ENCODE results near the gene B3GNT7. TPM values are rescaled to one million over a fixed set of nuclear protein-coding genes. Genes with fewer than 3 reads are reported as not detected.

Gene B3GNT7
- total RNA-seq, 4 donors from 2014 or later = 2.6 to 3.3 (median 3.0) TPM

DNA sequence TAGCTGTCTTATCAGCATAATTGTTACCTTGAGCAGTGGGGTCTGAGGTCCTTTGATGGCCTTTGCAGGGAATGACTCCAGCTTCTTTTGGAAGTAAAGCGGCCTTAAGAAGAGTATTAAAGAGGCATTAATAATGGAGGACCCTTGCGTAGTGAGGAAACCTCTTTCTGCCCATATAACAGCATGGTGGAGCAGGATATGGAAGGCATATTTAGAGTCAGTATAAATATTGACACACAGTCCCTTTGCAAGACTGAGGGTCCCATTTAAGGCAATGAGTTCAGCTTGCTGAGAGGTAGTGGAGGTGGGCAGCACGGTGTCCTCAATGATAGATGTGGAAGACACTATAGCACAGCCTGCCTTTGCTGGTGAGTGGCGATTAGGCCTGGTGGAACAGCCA lies 36.1 kb downstream of the B3GNT7 start:
- Histone ChIP-seq H3K9me3 (peaks cover 0 to 17% (median 0%) of the 10 kb centered on the region in 4 donors), H3K27me3 (no peaks in the 10 kb centered on the region), H3K36me3 (no peaks in the 10 kb centered on the region), H3K4me1 (no peaks in the 10 kb centered on the region), H3K4me3 (no peak overlapping the region), H3K27ac (no peak overlapping the region)
- no peak for DNase-seq (ENCODE audit: low spot score in 2 of 2)
- WGBS, 2 donors = 90 to 97% methylated on average over 4 of the region's 4 CpGs
- no peak for TF ChIP-seq POLR2A (IDR thresholded peaks at IDR 0.05)
- no peak for TF ChIP-seq EP300 (IDR thresholded peaks at IDR 0.05)
- TF ChIP-seq, protein P1, sequence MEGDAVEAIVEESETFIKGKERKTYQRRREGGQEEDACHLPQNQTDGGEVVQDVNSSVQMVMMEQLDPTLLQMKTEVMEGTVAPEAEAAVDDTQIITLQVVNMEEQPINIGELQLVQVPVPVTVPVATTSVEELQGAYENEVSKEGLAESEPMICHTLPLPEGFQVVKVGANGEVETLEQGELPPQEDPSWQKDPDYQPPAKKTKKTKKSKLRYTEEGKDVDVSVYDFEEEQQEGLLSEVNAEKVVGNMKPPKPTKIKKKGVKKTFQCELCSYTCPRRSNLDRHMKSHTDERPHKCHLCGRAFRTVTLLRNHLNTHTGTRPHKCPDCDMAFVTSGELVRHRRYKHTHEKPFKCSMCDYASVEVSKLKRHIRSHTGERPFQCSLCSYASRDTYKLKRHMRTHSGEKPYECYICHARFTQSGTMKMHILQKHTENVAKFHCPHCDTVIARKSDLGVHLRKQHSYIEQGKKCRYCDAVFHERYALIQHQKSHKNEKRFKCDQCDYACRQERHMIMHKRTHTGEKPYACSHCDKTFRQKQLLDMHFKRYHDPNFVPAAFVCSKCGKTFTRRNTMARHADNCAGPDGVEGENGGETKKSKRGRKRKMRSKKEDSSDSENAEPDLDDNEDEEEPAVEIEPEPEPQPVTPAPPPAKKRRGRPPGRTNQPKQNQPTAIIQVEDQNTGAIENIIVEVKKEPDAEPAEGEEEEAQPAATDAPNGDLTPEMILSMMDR (IDR thresholded peaks at IDR 0.05) = no peak

DNA sequence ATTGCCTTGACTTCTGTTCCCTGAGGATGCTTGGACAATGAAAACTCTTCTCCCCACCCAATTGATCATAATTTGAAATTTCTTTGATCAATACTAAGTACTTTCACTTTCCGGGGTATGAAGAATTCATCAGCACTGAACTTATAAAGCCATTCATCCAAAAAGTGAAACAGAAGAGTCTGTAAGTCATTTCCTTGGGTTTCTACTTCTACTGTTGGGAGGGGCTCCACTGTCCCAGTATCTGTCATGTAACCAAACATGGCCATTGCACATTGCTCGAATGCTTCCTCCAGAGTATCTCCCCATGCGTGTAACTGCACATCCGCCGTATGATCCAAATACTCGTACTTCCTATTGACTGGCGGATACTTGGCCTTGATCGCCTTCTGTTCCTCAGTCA lies 38.5 kb downstream of the B3GNT7 start:
- 87 to 95% methylated on average over 8 of the region's 8 CpGs for WGBS, 2 donors
- DNase-seq (ENCODE audit: low spot score in 2 of 2) = no peak

DNA sequence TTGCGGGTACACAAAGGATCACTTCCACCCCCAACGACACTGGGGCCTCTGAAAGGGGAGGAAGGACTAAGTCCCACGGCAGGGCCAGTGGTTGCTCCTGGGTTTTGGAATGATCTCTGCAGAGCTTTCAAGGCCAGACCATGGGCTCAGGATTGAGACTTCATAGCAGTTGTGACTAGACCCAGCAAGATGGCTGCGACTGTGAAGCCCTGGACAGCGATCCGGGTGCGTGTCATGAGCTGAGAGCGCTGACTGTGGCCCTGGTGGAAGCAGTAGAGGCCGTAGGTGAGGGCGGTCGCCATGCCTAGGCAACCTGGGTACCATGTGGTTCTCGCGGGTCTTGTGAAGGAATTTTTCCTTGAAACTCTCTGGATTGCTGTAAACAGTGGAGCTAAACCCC lies 41.4 kb downstream of the B3GNT7 start:
- no peaks in the 10 kb centered on the region for H3K27me3 ChIP-seq
- TF ChIP-seq EP300 (IDR thresholded peaks at IDR 0.05) (no peak), POLR2A (IDR thresholded peaks at IDR 0.05) (no peak)
- TF ChIP-seq, protein P1 (IDR thresholded peaks at IDR 0.05) = no peak
- H3K36me3 ChIP-seq = no peaks in the 10 kb centered on the region
- no peaks in the 10 kb centered on the region for H3K4me1 ChIP-seq
- peaks cover 0 to 3% (median 0%) of the 10 kb centered on the region in 4 donors for H3K9me3 ChIP-seq
- WGBS, 2 donors = 90% methylated on average over 13 of the region's 13 CpGs
- no peak overlapping the region for H3K27ac ChIP-seq
- no peak overlapping the region for H3K4me3 ChIP-seq
- no peak for DNase-seq (ENCODE audit: low spot score in 2 of 2)

More for the DNA sequence above, 38.5 kb downstream of the B3GNT7 start:
- no peaks in the 10 kb centered on the region for H3K4me1 ChIP-seq
- peaks cover 0 to 17% (median 0%) of the 10 kb centered on the region in 4 donors for H3K9me3 ChIP-seq
- no peaks in the 10 kb centered on the region for H3K36me3 ChIP-seq
- TF ChIP-seq, protein P1 (IDR thresholded peaks at IDR 0.05) = no peak
- TF ChIP-seq EP300 (IDR thresholded peaks at IDR 0.05) (no peak), POLR2A (IDR thresholded peaks at IDR 0.05) (no peak)
- no peak overlapping the region for H3K27ac ChIP-seq
- H3K4me3 ChIP-seq = no peak overlapping the region
- no peaks in the 10 kb centered on the region for H3K27me3 ChIP-seq

DNA sequence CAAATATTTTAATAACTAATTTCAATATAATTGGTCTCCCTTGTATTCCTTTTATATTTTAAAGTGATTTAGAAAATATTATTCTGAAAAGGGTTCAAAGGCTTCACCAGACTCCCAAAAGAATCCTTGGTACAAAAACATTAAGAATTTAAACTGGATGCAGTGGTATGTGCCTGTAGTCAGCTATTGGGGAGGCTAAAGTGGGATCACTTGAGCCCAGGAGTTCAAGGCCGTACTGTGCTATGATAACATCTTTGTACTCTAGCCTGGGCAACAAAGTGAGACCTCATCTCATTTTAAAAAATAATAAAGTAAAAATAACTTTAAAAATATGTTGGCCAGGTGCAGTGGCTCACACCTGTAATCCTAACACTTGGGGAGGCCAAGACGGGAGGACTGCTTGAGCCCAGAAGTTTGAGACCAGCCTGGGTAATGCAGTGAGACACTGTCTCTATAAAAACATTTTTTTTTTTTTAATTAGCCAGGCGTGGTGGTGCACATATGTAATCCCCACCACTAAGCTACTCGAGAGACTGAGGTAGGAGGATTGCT lies 54.1 kb downstream of the B3GNT7 start:
- TF ChIP-seq POLR2A (IDR thresholded peaks at IDR 0.05) = no peak
- no peak for TF ChIP-seq EP300 (IDR thresholded peaks at IDR 0.05)
- TF ChIP-seq, protein P1 (IDR thresholded peaks at IDR 0.05) = no peak
- no peaks in the 10 kb centered on the region for H3K27me3 ChIP-seq
- WGBS, 2 donors = 83 to 88% methylated on average over 4 of the region's 4 CpGs
- no peak overlapping the region for H3K4me3 ChIP-seq
- H3K27ac ChIP-seq = no peak overlapping the region
- no peaks in the 10 kb centered on the region for H3K9me3 ChIP-seq
- H3K4me1 ChIP-seq = no peaks in the 10 kb centered on the region
- no peak for DNase-seq (ENCODE audit: low spot score in 2 of 2)
- peaks cover 0 to 20% (median 14%) of the 10 kb centered on the region in 3 donors for H3K36me3 ChIP-seq

DNA sequence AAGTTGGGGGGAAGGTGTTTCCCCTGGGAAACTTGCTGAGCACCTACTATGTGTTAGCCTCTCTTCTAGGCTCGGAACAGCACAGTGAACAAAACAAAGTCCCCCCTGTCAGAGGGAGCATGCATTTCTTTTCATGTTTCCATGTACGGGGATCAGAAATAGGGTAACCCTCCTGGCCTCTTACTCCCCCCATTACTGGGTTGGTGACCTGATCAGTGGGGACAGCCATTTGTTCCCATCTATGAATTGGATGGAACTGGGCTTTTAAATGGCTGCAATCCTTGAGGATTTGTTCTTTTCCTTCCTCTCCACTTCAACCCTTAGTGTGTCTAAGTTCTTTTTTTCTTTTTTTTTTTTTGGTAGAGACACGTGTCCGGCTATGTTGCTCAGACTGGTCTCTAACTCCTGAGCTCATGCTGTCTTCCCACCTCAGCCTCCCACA lies 55.1 kb downstream of the B3GNT7 start:
- Histone ChIP-seq H3K9me3 (no peaks in the 10 kb centered on the region), H3K4me1 (no peaks in the 10 kb centered on the region), H3K4me3 (no peak overlapping the region), H3K36me3 (peaks cover 0 to 30% (median 22%) of the 10 kb centered on the region in 3 donors), H3K27me3 (no peaks in the 10 kb centered on the region), H3K27ac (no peak overlapping the region)
- TF ChIP-seq, protein P1 (IDR thresholded peaks at IDR 0.05) = no peak
- no peak for TF ChIP-seq POLR2A (IDR thresholded peaks at IDR 0.05)
- TF ChIP-seq EP300 (IDR thresholded peaks at IDR 0.05) = no peak
- no peak for DNase-seq (ENCODE audit: low spot score in 2 of 2)
- 88 to 90% methylated on average over 4 of the region's 4 CpGs for WGBS, 2 donors

Small RNA genes within 50 kb of the gene (small RNA-seq; reads per million reads assigned to genes)
- not detected for gene MIR4777

Other genes with a start within 250 kb of the B3GNT7 start
- gene ARMC9, start 197.1 kb upstream of the B3GNT7 start, total RNA-seq = 10 to 100 TPM in 3 of 4 donors, 1 to 10 TPM in 1; 8.7 to 30.0 (median 18.6) TPM
- 100 to 1,000 TPM; 119 to 202 (median 143) TPM for gene NCL, start 68.8 kb downstream of the B3GNT7 start, total RNA-seq
- gene NMUR1, start 134.7 kb downstream of the B3GNT7 start, total RNA-seq = 1 to 10 TPM in 1 of 4 donors, under 1 TPM in 2, not detected in 1; 0.21 to 2.5 (median 0.22) TPM
- not detected for gene TEX44, start 197.2 kb downstream of the B3GNT7 start, total RNA-seq